Fibroblast of skin of abdomen (primary cell): ENCODE measurements around the gene TEAD3.

Experiments used
- DNase-seq: peaks from one replicate; pipeline ENCODE4 v3.0.0-alpha.2; 2013

The TEAD3 gene

DNA sequence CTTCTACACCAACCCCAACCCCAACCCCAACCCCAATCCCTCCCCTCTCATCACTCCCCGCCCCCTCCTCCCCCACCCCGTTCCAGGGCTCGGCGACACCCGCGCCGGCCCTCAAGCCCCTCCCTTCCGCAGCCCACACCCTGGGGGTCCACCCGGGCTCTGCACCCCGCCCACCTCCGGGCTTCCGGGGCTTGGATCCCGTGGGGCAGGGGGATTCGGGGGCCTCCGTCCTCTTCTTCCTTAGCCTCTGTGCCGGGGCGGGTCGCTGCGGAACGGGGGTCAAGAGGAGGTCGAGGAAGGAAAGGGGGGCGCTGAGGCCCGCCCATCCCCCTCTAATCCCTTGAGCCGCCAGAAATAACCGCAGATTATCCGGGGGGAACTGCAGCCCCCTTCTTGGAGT, 15.1 kb upstream of the TEAD3 start:
- no peak for DNase-seq

DNA sequence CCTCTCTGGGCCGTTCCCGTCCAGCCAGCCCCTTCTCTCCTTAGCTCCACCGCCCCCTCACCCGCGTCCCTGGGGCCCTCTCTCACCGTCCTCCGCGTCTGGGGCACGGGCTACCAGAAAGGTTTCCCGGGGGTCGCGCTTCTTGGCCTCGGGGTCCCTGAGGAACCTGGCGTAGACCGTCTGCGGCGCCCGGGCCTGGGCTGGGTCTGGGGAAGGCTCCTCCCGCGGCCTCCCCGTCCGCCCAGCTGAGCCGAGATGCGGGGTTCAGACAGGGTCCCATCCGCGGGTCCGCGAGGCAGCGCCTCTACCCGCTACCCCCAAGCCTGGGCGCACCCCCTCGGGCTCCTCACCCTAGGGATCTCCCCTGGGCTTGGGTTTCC, 14.7 kb upstream of the TEAD3 start:
- DNase-seq: no peak

DNA sequence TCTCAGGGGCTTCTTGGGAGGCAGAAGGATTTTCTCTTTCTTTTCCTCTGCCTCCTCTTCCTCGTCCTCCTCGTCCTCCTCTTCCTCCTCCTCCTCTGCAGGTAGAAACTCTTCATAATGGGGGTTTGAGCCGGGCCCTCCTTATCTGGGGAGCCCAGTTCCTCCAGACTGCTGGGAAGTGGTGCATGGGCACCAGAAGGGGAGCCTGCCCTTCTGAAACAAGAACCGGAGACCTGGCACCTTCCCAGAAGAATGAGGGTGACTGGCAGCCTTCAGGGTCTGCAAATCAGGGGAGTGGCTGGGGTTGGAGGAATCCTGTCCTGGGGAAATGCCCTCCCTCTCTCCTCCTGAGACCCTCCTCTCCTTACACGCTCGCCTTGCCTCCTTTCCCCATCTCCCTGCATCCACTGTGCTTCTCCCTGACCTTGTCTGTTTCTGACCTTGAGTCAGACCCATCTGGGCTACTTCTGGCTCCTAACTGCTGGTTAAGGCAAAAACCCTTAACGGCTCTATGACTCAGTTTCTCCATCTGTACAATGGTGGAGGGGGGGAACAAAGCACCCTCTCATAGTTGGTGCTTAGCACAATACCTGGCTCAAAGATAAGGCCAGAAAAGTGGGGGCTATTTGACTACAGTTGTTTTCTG, 14.2 kb upstream of the TEAD3 start:
- DNase-seq: no peak

DNA sequence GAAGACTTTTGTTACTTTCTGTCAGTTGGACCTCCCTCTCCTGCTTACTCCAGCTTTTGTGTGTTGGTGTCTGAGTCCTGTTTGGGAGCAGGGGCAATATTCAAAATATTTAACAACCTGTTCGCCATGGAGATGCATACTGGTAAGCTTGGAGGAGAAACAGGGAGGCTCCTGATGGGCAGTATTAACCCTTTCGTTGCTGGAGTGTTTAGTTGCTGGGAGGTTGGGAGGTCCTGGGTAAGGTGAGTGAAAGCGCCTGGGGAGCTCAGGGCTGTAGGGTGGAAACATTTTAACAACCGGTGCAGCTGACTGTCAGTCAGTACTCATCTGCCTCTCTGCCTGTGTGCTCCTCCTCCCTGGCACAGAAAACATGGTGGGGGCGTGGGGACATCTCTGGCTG, 11.7 kb upstream of the TEAD3 start:
- no peak for DNase-seq

DNA sequence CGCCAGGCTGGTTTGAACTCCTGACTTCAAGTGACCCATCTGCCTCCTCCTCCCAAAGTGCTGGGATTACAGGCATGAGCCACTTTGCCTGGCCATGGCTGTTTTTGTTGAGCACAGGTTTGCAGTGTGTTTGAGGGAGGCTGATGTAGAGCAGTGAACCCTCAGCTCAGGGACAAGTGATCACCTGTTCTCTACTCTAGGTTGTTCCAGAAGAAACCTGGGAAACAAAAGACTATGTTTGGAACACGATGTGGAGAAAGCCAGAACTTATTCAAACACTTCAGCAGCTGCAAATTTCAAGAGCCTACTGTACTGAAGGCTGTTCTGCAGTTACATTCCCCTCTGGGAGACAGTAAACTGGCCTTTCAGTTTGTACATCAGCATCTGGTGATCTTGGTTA, 11.1 kb upstream of the TEAD3 start:
- no peak for DNase-seq

DNA sequence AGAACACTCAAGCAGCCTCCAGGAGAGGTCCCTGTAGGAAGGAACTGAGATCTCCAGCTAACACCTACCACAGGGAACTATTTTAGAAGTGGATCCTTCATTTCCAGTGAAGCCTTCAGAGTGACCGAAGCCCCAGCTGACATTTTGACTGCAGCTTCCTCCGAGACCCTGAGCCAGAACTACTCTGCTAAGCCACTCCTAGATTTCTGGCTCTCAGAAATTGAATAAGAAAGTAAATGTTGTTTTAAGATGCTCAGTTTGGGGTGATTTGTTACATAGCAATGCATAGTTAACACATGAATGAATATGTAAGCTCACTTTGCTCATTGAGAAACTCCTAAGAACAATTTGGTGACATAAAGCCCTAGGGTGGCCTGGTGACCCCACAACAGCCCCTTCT, 10.3 kb upstream of the TEAD3 start:
- DNase-seq: no peak

DNA sequence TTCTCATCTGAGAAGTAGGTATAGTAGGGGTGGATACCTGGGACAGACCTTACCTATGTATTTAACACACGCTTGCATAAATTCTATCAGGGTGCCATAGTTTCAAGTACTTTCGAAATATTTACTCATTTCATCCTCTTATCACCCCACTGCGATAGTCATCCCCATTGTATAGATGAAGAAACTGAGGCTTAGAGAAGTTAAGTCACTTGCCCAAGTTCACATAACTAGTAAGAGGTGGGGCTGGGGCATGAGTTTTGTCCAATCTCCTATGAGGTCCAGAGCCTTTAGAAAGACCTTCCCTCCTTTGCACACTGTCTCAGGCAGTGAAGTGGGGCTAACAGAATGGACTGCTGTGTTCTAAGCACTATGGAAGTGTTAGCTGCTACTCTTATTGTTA, 9.7 kb upstream of the TEAD3 start:
- no peak for DNase-seq

DNA sequence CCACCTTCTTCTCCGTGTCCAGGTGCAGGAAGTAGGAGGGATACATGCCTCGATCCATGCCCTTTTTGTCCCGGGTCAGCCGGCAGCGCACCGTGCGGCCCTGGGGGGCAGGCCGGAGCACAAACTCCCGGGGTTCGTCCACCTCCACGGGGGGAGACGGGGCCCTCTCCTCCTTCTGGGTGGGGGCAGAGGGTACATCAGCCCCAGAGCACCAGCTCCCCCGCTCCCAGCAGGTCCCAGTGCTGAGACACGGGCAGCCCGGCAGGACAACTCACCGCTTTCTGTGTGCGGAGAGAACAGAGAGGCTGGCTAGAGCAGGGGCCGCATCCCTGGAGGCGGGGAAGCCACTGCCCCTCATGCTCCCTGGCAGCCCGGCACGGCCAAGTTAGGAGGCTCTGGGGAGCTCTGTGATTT, 9.1 kb upstream of the TEAD3 start:
- no peak for DNase-seq

DNA sequence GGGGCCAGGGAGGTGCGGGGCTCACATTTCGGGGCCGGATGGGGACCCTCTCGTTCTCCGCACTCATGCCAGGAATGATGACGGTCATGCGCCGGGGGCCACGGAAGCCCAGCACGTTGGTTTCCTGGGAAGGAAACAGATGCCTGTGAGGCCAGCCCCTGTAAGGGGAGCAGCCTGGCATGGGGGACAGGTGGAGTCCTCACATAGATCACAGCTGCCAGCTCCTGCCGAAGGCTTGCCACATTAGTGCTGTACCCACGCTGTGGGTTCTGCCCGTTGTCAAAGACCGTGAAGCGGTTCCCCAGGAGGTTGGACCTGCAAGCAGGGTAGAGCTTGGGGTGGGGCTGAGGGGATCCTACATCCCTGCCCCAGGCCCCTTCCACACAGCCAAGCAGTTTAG, 6.7 kb upstream of the TEAD3 start:
- DNase-seq: no peak

DNA sequence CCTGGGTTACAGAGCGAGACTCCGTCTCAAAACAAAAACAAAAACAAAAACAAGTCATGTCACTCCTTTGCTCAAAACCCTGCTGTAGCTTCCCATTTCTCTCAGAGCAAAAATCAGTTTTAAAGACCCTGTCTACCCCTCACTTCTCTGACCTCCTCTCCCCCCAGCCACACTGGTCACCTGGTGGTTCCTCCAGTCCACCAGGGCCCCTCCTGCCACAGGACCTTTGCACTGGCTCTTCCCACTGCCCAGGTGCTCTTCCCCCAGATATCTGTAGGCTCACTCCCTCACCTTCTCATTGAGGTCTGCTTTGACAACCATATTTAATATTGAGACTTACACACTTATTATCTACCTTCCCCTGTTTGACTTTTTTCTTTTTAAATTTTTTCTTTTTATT, 4.9 kb upstream of the TEAD3 start:
- no peak for DNase-seq

DNA sequence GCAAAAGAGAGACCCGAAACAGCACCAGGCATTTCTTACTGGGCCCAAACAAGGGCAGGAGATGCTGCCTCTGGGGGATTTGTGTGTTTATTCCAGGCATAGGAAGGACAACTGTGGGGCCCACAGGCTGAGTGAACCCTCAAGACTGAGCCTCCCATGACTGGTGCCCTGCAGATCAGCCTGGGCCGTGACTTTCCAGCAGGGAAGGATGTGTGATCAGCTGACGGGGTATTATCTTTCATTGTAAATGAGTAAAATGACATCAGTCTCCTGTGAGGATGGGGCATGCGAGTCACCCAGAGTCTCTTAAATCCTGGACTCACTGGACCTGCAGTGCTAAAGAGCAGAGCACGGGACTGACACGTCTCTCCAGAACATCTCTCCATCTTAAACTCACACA, 3.9 kb upstream of the TEAD3 start:
- DNase-seq: peak; percentile 55

DNA sequence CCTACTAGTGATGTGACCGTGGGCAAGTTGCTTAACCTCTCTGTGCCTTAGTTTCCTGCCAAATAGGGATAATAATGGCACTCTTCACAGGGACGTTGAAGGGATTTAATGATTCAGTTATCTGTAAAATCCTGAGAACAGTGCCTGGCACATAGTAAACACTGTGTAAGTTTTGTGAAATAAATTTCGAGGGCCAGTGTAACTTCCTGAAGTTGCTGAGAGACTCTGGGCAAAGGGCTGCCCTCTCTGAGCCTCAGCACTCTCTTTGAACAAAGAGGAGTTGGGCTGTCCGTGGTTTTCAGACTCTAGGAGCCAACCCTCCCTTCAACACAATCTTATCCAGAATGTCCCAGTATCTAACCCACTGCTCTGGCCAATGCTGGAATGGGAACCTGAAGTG, 2.5 kb upstream of the TEAD3 start:
- DNase-seq: no peak

DNA sequence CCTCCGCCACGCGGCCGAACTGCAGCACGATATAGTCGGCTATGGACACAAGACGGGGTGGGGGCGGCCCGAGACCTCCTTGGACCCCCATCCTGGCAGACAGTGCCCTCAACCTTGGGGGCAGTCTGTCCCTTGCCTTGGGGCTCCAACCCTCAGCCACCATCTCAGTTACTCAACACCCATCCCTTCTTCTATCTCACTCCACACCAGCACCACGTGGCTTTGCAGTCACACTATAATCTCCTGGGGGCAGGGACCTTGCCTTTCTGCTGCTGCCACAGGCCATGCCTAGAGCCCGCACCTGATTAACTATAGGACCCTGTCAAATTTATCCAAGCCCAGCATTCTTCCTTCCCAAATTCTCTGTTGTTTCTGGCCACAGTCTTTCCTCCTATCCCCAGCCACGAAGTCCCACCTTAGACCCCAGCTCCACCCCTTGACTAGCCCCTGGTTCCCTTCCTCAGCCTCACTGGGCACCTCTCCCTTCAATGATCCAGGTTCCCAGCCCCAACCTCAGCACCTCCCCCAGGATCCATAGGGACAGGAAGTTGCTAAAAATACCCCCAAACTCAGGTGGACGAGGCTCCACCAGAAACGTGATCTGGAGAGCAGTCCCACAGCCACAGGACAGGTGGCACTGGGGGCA, 1.7 kb upstream of the TEAD3 start:
- no peak for DNase-seq

DNA sequence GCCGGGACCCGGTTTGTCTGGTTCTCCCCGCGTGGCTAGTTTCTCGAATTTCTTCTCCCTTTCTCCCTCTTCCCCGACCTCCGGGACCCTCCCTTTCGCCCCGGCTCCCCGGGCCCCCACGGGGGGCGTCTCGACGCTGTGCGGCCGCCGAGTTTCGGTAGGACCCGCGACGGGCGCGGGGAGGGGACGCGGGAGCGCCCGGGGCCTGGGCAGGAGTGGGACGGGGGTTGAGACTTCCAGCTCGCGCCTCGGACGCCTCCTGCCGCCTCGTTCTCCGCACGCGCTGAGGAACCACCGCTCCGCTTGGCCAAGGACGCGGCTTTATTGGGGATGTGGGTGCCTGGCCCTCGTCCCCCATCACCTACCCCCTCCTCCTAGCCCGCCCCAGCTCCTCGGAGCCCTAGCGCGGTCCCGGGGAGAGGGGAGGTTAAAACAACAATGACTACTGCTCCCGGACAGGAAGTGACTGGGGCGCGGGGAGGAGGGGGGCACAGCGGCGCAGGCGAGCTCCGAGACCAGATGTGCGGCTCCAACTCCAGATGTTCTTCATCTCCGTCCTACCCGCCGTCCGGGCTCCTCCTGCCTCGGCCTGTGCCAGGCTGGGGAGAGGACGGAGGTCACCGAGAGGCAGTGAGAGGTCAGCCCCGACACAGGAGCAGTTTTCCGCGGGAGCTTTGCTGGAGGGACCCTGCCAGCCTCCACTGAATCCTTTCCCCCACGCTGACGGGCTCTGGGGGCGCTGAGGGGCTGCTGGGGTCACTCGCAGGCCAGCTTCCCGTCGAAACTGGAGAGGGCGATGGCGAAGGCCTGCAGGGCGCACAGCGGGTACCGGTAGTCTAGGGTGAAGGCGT, 917 bp upstream of the TEAD3 start:
- DNase-seq: peak; percentile 84

DNA sequence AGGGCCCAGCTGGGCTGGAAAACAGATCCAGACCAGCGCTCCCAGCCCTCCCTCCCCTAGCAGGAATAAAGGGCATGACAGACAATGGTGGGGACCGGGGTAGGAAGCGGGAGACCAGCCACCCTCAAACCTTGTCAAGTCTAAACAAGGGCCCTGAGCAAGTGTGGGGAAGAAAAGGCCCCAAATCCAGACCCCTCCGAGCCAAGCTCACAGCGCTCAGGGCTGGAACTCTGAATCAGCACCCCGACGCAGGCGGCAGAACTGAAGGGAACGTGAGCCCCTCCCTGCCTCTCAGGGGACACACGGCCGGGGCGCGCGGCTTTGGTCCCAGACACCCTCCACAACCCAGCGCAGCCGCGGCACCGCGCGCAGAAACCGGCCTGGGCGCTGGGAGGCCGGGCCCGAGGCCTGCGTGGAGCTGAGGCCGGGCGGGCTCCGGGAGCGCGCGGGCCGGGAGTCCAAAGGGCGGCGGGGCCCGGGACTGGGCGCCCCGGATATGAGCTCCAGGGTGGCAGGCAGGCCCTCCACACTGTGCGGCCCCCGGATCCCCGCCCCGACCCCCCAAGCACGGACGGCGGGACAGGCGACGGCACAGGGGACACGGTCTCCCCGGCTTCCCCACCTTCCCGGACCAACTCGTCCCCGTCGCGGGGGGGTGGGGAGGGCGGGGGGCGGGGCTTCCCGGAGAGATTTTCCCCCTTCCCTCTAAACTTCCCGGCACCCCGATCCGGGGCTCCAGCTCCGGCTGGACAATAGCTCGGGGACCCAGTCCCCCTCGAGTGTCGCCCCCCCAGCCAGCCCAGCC, 641 bp downstream of the TEAD3 start:
- no peak for DNase-seq

DNA sequence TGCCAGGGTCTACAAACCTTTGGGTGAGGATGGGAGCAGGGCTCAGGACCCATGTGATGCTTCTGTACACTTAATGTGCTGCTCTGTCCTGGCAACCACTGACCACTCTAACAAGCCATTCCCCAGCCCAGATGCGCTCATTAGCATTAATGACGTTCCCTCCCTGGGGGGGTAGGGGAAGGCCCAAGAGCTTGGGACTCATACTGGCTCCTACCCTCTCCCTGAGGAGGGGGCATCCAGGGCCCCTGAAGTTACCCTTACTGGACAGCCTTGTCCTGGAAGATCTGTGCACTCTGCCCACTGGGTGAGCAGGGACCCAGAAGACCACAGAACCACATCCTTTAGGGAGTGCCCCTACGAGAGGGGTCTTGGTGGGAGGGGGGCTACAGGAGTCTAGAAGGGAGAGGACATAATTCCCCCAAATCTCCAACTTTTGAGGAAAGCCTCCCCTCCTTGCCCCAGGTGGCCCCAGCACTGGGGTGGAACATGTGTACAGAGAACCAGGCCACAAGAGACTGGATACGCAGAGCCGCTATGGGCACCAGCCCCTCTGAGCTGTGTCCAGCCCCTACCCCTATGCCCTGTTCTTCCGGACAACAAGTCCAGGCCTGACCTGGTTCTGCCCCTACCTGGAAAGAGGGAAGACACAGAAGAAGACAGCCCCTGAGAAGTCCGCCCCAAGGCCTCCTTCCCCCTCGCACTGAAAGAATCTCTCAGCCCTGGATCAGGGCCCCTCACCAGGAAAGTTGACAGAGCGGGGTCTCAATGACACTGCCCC, 1.4 kb downstream of the TEAD3 start:
- DNase-seq: no peak

DNA sequence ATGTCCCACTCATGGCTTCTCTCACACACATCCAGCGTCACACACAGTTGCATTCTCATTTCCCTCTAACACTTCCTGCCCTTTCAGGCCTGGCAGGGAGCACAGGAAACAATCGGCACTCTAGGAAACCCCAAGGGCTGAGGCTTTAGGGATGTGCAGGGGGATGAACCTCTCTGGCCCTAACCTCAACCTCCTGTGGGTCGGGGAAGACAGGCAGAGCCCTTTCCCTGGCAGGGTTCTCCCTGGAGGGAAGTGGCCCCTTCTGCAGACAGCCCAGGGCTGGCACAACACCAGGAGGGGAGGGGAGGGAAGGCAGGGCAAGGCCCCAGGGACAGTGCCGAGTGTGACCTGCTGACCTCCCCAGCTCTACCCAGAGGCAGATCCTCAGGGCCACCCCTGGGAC, 2.7 kb downstream of the TEAD3 start:
- no peak for DNase-seq

DNA sequence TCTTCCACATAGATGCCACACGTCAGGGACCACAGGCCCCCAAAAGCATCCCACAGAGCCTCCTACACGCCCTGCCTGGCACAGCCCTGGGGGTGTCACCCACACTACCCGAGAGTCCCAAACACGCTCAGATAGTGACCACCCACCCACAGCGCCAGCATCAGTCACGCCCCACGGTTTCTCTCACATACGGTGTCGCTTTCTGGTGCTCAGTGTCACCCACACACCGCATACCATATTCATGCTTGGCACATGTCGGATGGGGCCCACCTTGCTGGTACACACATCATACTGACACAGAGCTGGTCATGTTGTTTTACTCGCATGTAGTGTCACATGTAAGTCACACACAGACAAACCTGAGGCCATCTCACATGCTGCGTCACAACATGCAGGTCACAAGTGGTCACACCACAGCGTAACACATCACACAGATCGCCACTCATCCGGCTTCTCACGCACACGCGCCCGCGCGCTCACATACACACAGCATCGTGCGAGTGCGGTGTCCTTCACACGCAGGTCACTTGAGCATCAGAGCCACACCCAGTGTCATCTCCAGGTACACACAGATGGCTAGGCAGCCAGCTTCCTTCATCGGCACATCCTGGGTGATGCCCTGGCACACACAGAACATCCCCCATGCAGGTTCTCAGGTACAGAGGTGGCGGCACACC, 3.4 kb downstream of the TEAD3 start:
- DNase-seq: no peak

DNA sequence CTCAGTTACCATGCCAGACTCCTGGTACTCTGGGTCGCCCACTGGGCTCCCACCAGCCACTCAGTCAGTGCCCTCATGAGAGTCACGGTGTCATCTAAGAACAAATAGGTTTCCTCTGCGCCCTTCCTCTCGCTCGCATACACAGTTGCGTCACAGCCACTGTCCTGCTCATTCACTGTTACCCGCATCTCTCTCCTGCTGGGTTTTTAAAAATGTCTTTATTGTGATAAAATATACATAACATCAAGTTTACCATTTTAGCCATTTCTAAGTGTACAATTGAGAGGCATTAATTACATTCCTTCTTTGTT, 4.0 kb downstream of the TEAD3 start:
- no peak for DNase-seq

DNA sequence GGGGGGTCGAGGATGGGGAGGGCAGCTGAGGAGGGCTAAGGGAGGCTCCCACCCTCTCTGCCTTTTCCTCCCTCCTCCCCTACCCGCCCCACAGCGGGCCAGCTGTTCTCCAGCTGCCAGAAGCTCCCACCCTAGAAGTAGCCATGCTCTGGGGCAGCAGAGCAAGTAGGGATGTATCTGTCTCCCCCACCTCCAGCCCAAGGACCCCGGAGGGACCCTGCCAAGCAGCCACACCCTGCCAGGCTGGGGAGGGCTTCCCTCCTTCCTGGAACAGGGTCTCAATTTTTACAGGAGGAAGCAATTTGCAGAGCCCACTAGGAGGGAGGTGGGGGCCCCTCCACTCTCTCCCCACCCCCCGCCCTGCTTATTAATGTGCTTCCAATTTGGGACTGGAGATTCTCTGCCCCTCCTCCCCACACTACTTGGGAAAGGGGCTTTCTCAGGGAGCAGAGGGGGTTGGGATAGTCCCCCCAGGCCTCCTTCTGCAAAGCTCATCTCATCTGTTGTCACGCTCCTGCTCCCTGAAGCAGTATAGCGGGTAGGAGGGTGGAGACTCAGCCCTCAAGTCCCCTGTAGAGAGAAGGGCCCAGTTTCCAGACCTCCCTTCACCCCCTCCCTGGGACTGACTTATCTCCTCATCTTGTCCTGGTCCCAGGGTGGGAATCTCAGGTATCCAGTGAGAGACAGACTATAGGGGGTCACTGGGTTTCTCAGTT, 4.5 kb downstream of the TEAD3 start:
- peak; percentile 57 for DNase-seq

DNA sequence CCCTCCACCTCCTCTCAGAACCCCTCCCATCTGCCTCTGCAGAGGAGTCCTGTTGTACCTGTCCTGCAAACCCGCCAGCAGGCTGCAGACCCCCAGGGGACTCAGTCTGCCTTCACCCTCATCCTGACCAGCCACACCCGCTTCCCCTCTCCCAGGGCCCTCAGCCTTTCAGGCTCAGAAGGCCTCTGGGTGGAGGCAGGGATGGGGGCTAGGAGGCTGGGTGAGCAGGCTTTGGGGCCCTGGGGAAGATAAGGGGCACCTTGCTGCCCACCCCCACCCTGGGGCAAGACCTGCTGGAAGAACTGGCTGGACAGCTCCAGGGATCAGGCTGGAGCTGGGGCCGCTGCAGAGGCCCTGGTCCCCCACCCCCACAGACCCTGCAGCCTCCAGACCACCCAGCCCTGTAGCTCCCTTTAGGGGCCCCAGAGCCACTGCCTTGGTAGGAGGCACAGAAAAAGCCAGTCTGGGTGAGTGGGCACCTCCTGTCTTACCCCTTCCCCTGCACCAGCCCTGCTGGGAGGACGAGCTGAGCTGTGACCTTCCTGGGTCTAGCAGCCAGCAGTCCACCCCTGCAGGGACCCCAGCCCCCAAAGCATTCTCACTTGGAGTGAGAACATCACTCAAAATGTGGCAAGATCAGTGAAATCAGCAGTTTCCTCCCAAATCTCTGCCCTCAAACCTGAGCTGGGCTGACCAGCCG, 5.2 kb downstream of the TEAD3 start:
- no peak for DNase-seq
